AG09319 (cell line): ENCODE data around the gene DDIAS.
A peak's percentile ranks its signal among the peaks of the same experiment; 100 is the strongest.

Source experiments
- DNase-seq: peaks from one replicate; pipeline ENCODE4 v3.0.0-alpha.2; 2010; ENCODE audit warnings: low read depth; ENCODE audit errors: extremely low read depth
- TF ChIP-seq, protein P1 (sequence below): IDR thresholded peaks from 2 replicates; pipeline ENCODE4 v1.5.1; 2011; ENCODE audit warnings: low read depth, mild to moderate bottlenecking, inconsistent platforms, low read length, moderate library complexity

DDIAS gene

DNA sequence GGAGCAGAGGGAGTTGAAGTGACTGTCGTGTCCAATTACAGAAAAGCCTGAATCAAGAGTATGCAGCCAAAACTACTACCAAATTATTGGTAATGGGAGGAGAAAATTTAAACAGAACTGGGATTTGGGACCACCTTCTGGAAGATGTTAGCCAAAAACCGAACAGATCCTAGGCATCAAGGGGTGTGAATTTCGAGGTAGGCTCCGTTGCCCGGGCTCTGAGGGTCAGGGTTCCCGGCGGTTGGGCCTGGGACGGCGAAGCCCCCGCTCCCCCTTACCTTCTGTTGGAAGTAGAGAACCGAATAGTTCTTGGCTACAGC is 1.6 kb upstream of the DDIAS start:
- TF ChIP-seq, protein P1, sequence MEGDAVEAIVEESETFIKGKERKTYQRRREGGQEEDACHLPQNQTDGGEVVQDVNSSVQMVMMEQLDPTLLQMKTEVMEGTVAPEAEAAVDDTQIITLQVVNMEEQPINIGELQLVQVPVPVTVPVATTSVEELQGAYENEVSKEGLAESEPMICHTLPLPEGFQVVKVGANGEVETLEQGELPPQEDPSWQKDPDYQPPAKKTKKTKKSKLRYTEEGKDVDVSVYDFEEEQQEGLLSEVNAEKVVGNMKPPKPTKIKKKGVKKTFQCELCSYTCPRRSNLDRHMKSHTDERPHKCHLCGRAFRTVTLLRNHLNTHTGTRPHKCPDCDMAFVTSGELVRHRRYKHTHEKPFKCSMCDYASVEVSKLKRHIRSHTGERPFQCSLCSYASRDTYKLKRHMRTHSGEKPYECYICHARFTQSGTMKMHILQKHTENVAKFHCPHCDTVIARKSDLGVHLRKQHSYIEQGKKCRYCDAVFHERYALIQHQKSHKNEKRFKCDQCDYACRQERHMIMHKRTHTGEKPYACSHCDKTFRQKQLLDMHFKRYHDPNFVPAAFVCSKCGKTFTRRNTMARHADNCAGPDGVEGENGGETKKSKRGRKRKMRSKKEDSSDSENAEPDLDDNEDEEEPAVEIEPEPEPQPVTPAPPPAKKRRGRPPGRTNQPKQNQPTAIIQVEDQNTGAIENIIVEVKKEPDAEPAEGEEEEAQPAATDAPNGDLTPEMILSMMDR, result no peak
- DNase-seq, result no peak

DNA sequence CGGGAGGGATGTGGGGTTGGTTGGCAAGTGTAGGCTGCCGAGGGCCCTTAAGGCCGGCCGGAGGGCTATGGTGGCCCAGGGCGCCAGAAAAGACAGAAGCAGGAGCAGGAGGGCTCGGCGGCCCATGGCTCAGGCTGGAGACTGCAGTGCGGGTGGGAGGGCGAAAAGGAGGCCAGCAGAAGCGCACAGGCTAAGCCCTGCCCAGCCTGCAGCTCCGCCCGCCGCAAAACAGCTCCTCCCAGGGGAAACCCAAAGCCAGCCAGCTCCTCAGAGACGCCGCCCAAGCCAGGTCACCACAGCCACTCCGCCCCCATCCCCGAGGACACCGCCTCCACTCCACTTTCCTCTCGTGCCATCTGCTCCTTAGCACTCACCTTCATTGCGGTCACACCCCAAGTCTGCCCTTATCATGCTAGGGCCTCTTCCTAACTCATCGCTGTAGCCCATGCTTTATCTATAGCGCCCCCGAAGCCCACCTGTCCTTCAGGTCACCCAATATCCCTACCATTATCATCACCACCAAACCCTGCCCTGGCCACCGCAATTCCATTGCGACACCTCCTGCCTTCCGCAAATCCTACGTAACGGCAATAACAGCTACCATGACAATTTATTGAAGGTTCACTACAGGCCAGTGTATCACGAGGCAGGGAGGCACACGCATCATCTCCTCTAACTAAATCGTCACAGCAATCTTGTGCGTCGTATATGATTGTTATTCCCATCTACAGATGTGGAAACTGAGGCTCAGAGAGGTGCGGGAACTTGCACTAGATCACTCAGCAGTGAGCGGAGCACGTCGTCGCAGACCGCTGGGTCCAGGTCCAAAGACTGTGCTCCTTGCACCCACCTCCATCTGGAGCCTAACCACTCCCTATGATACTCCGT is 1.0 kb upstream of the DDIAS start, which contains the start of gene PRCP:
Gene PRCP (minus strand): TSS at position 154 of the 888 bp plus-strand sequence. CDS start 28 bp downstream, at position 126.
- TF ChIP-seq, protein P1, result no peak

DNA sequence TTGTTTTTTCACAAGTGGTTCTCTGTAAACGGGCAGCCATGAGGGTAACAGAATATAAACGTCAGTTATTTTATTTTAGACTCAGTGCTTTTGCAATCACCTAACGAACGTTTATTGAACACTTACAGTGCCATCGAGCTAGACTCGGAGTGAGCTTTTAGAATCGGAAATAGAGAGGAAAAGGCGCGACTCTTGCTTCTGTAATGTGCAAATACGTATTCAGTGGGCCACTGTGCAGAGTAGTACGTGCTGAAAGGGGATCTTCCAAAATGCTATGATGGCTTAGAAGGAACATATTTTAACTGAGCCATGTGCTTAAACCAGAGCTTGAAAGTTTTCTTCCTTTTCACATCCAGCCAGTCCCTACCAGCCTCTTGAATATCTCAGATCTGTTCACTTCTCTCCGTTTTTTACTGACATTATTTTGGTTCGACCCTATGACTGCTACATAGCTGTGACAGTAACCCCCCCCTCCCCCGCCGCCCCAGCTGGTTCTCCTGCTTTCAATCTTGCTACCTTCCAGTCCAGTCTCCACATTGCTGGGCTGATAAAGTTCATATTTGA is 468 bp downstream of the DDIAS start:
- no peak for DNase-seq

More for the DNA sequence above, 1.0 kb upstream of the DDIAS start, which contains the start of gene PRCP:
- DNase-seq, result peak; percentile 71

DNA sequence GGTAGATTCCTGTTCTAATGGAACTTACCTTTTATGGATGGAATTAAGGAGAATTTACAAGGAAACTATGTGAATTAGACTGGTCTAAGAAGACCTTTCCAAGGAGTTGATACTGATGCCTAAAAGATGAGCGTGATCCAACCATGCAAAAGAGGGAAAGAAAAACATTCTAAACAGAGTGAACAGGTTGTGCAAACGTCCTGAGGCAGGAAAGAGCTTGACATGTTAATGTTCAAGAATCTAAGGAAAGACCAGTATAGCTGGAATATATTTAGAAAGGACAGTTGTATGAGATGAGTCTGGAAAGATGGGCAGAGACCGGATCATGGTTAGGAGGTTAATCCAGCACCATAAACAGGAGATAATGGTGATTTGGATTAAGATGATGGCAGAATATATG is 1.3 kb downstream of the DDIAS start:
- TF ChIP-seq, protein P1, result no peak
- no peak for DNase-seq

More for the DNA sequence above, 468 bp downstream of the DDIAS start:
- TF ChIP-seq, protein P1, result no peak

DNA sequence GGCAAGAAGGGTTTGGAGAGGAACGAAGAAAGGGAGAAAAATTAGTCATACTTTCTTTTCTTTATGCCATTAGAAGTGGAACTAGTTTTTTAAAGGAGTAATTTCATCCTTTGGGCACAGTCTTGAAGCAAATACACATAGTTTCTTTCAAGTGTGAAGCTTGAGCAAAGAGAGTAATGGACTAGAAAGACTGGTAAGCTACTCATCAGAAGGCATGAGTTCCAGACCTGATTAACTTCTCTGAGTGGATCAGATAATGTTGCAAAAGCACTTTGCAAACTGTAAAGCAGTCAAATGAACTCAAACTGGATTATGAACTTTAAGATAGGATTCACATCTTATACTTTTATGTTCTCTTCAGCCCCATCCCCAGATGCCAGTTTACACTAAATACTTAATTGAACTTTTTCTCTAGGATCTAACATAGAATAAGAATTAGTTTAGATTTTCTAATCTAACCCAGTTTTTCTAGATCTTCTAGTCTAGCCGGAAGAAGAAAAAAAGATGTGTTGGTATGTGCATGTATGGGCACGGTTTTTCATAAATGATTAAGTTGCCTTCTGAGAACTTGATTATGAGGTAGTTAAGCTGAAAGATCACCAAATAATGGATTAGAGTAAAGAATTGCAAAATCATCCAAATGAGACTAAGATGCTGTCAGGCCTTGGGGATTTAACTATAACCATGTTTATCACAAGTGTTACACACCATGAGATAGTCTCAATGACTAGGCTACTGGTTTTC is 2.5 kb downstream of the DDIAS start:
- no peak for DNase-seq
- TF ChIP-seq, protein P1, result no peak

DNA sequence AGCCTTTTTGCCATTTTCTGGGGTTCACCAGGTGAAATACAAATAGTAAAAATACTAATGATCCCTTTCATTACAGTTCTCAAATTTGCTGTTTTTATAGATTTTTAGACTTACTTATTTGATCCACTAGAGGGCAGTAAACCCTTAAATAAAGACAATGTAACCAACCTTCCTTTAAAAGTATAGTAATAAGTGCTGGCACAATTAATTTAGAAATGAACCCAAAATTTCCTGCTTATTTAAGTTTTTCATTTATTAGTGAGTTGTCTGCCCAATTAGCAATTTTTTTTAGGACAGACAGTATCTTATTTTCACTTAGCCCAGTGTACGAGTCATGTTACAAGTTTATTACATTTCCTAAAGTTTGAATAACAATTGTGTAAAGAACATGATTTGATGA is 4.7 kb downstream of the DDIAS start:
- TF ChIP-seq, protein P1, result peak; percentile 33
- no peak for DNase-seq
